Fibroblast of the aortic adventitia (primary cell): ENCODE results near the gene ZKSCAN3. TPM values are rescaled to one million over a fixed set of nuclear protein-coding genes. Genes with fewer than 3 reads are reported as not detected.
"Not testable (repeated sequence)": the region's sequence is repeated elsewhere in the genome, so short reads cannot be mapped to it uniquely, and the experiment has no call there.

Source experiments
- DNase-seq: peaks from one replicate; pipeline ENCODE4 v3.0.0-alpha.2; 2010; ENCODE audit warnings: low read depth
- H3K4me3 ChIP-seq: 2 replicates; pipeline ENCODE4 v1.5.1; 2011; ENCODE audit warnings: low read depth, mild to moderate bottlenecking, control low read depth, low read length, moderate library complexity
- CTCF ChIP-seq: IDR thresholded peaks from 2 replicates; pipeline ENCODE4 v1.5.1; 2011; ENCODE audit warnings: mild to moderate bottlenecking, low read length, control low read depth, inconsistent platforms; ENCODE audit not compliant: insufficient read depth
- small RNA-seq: library from RNA; depleted of rRNA; stranded (forward); fragments of <200 nt; gene quantifications from one replicate; pipeline ENCODE3, GENCODE V24; 2012
- total RNA-seq: library from RNA; depleted of rRNA; stranded (reverse); fragments of >200 nt; gene quantifications from 2 replicates; pipeline ENCODE4 v1.2.3, GENCODE V29; 2012; ENCODE audit warnings: low replicate concordance

Gene ZKSCAN3
- total RNA-seq, 1 donor, result 2.6 TPM

GRCh38 chr6:28402197-28402596 is 52.5 kb downstream of the ZKSCAN3 start:
- TF ChIP-seq CTCF, result no peak
- H3K4me3 ChIP-seq, result no peak overlapping the region

GRCh38 chr6:28403923-28404322 is 54.2 kb downstream of the ZKSCAN3 start:
- not testable (repeated sequence) for H3K4me3 ChIP-seq, DNase-seq

More at GRCh38 chr6:28402197-28402596, 52.5 kb downstream of the ZKSCAN3 start:
- no peak for DNase-seq

GRCh38 chr6:28407401-28407800 is 57.7 kb downstream of the ZKSCAN3 start:
- H3K4me3 ChIP-seq, result no peak overlapping the region
- TF ChIP-seq CTCF, result no peak
- no peak for DNase-seq

- no peak for DNase-seq
- H3K4me3 ChIP-seq, result no peak overlapping the region
- no peak for TF ChIP-seq CTCF
Measured at GRCh38 chr6:28408076-28408802, 58.5 kb downstream of the ZKSCAN3 start.

GRCh38 chr6:28410767-28411166 is 61.0 kb downstream of the ZKSCAN3 start:
- DNase-seq, result no peak
- H3K4me3 ChIP-seq, result no peak overlapping the region
- no peak for TF ChIP-seq CTCF

- DNase-seq, result no peak
- H3K4me3 ChIP-seq, result no peak overlapping the region
- TF ChIP-seq CTCF, result no peak
Measured at GRCh38 chr6:28413681-28414080, 63.9 kb downstream of the ZKSCAN3 start.

Small RNA genes lying within 50 kb of the gene (small RNA-seq; reads per million reads assigned to genes)
- not detected for gene AL021997.1
- not detected for gene AL021997.2
- gene RNU2-45P, result not detected

Other genes with a start within 250 kb of the ZKSCAN3 start
- 2.9 and 4.2 TPM in 2 replicates for gene ZSCAN16, start 225.3 kb upstream of the ZKSCAN3 start, total RNA-seq
- gene ZKSCAN8, start 208.1 kb upstream of the ZKSCAN3 start, total RNA-seq, result 16.4 and 21.2 TPM in 2 replicates
- gene ZSCAN9, start 124.7 kb upstream of the ZKSCAN3 start, total RNA-seq, result 10.8 and 12.2 TPM in 2 replicates
- gene ZKSCAN4, start 97.7 kb upstream of the ZKSCAN3 start, total RNA-seq, result 5.9 and 8.3 TPM in 2 replicates
- 1.3 and 1.9 TPM in 2 replicates for gene NKAPL, start 90.7 kb upstream of the ZKSCAN3 start, total RNA-seq
- gene ZSCAN26, start 82.8 kb upstream of the ZKSCAN3 start, total RNA-seq, result 8.7 and 20.8 TPM in 2 replicates
- gene PGBD1, start 68.4 kb upstream of the ZKSCAN3 start, total RNA-seq, result 7.7 and 8.1 TPM in 2 replicates
- gene ZSCAN31, start 13.8 kb upstream of the ZKSCAN3 start, total RNA-seq, result 13.9 and 31.2 TPM in 2 replicates
- gene ZSCAN12, start 49.8 kb downstream of the ZKSCAN3 start, total RNA-seq, result 6.5 and 11.0 TPM in 2 replicates
- 6.7 and 12.0 TPM in 2 replicates for gene ZSCAN23, start 93.5 kb downstream of the ZKSCAN3 start, total RNA-seq
- gene GPX6, start 165.8 kb downstream of the ZKSCAN3 start, total RNA-seq, result not detected in 2 replicates
- not detected in 2 replicates for gene GPX5, start 175.9 kb downstream of the ZKSCAN3 start, total RNA-seq